GM04503 (cell line): ENCODE data around the gene SOAT1.
"Not testable (repeated sequence)": the region's sequence is repeated elsewhere in the genome, so short reads cannot be mapped to it uniquely, and the experiment has no call there.

ENCODE experiments used
- DNase-seq: peaks from one replicate; pipeline ENCODE4 v3.0.0-alpha.2; 2012; ENCODE audit warnings: low read depth

The SOAT1 gene

DNA sequence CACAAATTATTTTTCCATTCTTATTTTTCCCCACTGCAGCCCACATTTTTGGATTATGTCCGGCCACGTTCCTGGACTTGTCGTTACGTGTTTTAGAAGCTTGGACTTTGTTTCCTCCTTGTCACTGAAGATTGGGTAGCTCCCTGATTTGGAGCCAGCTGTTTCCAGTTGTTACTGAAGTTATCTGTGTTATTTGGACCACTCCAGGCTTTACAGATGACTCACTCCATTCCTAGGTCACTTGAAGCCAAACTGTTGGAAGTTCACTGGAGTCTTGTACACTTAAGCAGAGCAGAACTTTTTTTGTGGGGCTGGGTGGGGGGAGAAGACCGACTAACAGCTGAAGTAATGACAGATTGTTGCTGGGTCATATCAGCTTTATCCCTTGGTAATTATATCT is 59.9 kb downstream of the SOAT1 start:
- DNase-seq: peak; percentile 58

DNA sequence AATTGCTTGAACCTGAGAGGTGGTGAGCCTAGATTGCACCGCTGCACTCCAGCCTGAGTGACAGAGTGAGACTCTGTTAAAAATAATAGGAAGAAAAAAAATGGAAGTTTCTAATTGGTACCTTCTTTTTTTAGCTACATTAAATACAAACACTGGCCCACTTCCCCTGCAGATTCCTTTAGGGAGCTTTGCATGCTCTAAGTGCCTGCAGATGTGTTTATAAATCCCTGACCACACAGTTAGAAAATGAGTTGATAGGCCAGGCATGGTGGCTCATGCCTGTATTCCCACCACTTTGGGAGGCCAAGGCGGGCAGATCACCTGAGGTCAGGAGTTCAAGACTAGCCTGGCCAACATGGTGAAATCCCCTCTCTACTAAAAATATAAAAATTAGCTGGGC is 68.0 kb downstream of the SOAT1 start:
- DNase-seq: not testable (repeated sequence)

DNA sequence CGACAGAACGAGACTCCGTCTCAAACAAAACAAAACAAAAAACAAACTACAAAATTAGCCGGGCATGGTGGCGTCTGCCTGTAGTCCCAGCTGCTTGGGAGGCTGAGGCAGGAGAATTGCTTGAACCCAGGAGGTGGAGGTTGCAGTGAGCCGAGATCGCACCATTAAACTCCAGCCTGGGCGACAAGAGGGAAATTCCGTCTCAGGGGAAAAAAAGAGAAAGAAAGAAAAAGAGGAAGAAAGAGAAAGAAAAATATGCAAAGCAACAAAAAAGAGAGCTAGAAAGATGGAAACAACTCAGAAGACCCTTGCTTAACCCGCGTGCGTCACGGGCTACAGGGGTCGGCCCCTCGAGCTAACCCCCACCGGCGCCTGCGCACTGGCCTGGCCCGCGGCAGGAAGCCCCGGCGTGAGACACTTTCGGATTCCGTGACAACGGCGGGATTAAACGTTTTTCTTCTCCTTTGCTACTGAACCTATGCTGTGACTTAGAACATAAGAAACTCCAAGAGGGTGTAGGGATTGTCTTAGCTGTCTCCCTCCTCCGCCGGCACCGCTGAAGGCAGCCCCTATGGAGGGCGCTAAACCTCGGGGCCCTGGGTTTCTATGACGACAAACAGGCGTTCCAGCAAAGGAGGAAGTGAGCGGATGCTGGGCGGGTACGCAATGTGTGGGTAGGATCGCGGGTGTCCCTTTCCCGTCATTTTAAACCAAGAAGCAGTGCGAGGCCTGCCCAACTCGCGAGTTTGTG is 71.9 kb downstream of the SOAT1 start, which contains the start of gene AXDND1:
AXDND1 (plus strand) TSS at position 630 of the 751 bp plus-strand sequence. CDS start 539 bp downstream, outside the sequence.
- DNase-seq: peak; percentile 69

DNA sequence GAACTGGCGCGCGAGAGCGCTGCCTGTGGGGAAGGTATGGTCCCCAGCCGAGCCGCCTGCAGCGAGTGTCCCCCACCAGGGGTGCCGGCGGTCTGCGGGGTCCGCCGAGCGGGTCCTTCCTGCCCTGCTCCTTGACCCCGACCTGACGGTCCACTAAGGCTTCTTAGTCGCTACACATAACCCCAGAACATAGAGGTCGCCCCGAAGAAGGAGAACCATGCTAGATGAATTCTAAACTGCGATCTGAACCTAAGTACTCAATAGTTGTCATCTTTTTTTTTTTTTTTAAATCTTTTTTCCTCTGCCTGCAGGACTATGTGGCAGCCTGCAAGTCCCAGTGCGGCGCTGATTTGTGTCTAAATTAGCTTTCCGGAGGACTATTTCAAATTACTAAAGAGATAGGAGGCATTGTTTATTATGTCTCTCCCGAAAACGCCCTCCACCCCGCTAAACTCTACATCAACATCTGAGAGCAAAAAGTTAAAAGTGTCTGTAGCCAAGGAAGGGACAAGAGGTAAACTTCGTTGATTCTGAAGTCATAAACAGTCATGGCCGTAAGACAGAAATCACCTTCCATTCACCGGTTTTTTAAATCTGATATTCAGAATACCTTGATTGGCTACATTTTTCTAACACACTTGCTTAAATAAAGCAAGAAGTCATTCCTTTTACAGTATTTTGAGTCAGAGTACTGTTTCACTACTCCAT is 72.7 kb downstream of the SOAT1 start:
- no peak for DNase-seq

DNA sequence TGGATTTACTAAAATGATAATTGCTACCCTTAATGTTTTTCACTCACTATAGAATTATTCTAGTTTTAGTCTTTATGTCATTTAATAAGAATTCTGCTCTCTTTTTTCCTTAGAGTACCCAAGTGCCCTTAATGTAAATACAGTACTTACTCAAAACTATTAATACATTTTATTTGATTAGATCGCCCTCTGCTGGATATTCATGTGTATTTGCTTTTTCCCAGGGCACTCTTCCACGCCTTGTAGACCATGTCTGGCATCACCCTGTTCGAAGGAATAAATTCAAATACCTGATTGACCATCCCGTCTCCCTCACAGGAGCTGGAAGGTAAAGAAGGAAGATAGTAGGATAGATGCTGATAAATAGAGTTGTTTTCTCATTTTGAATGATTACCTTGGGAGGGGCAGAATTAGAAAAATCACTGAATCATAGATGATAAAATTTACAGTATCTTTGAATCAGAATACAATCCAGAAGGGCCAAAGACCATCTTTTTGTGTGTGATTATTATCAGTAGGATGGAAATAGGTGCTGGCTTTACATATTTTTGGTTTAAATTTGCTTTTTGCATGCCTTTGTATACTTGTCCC is 76.2 kb downstream of the SOAT1 start:
- DNase-seq: no peak

DNA sequence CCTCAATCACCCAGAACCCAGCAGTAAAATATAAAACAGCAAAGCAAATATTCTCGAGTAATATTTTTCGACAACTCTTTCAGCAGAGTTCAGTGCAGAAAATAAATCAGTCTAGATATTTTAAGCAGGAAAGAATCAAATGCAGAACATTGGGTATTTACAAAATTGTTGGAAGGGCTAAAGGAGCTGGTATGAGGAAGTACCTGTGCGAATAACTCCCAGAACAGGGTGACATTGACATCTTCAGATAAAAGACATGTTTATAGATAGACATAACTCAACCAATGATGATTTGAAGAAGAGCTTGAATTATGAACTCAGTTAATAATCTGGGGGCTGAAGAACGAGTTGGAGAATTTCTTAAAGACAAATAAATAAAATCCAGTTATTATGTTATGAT is 78.6 kb downstream of the SOAT1 start:
- no peak for DNase-seq

DNA sequence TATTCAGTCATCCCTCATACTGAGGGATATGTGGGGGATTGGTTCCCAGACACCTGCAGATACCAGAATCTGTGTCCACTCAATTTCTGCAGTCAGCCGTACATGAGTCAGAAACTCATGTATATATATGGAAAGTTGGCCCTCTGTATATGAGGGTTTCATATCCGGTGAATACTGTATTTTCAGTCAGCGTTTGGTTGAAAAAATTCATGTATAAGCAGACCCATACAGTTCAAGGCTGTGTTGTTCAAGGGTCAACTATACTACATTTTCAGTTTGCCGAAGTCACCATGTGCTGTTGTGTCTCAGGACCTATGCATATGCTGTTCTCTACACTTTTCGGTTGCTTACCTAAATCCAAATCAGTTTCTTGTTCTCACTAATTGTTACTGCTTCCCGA is 82.6 kb downstream of the SOAT1 start:
- no peak for DNase-seq

DNA sequence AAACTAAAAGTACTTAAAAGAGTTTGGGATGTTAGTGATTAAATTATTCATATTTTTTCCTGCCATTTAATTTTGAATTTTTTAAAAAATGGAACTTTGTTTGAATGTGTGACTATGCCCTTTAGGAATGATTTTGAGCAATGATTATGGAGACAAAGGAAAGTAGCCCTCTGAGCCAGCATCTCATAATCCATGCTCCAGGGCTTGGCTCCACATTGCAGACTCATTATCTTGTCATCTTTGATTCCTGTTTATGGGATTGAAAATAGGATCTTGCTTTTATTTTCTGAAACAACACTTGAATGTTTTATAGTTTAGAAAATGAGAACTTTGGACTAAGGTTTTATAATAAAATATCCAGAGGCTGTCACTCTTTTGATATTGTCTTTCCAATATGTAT is 86.7 kb downstream of the SOAT1 start:
- DNase-seq: no peak

DNA sequence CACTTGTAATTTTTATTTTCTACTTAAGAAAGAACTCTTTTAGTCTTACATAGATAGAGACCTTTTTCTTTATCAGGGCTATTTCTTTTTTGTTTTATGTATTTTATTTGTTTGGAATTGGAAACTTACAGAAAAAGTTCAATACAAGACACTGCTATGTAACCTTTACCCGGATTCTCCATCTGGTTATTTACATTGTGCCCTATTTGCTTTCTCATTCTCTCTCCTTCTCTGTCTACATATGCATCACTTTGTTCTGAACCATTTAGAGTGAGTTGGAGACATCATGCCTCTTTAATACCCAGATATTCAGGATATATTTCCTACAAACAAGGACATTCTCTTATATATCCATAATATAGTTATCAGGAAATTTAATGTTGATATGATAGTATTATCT is 90.4 kb downstream of the SOAT1 start:
- DNase-seq: no peak

DNA sequence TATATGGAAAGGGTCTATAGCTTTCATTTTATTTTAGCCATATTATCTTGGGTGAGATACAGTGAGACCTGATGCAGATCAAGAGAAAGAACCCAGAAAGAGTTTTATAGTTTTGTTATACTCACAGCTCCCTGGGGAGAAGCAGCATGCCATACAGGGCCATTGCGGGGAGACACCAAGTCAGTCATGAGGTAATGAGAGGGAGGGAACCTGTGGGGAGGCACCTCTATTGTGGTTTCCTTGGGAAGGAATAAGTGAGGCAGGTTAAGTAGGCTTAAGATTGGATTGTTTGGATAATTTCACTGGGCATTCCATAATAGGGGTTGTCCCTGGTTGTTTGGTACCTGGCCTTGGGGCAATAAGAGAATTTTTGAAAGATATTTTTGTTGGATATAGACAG is 91.9 kb downstream of the SOAT1 start:
- no peak for DNase-seq

DNA sequence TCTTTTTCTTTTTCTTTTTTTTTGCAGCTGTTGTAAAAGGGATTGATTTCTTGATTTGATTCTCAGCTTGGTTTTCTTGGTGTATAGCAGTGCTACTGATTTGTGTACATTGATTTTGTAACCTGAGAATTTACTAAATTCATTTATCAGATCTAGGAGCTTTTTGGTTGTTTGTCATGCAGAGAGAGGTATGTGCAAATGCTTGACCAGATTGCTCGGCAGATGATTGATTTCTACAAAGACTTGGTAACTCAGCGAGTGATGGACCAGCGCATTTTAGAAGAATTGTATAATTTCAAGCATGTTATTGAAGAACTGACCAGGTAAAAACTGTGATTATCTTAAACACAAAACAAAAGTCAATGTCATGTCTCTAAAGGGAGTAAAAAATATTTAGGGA is 100.1 kb downstream of the SOAT1 start:
- no peak for DNase-seq

DNA sequence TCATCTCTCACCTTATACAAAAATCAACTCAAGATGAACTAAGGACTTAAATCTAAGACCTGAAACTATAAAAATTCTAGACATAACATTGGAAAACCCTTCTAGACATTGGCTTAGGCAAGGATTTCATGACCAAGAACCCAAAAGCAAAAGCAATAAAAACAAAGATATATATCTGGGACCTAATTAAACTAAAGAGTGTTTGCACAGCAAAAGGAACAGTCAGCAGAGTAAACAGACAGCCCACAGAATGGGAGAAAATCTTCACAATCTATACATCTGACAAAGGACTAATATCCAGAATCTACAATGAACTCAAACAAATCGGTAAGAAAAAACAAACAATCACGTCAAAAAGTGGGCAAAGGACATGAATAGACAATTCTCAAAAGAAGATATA is 105.8 kb downstream of the SOAT1 start:
- DNase-seq: not testable (repeated sequence)
